Activated naive CD4-positive, alpha-beta T cell treated with anti-CD3 and anti-CD28 coated beads, Interleukin-2, amount 50 U/mL, for 16 hours (primary cell): ENCODE measurements around the gene STXBP6.

ENCODE experiments used
- DNase-seq: peaks from one replicate; pipeline ENCODE4 v3.0.0-alpha.2; 2020

Gene STXBP6

GRCh38 chr14:25050269-25051150 lies 563 bp upstream of the STXBP6 start:
- DNase-seq = no peak

- DNase-seq = no peak
Observed at GRCh38 chr14:25049093-25049567, 817 bp downstream of the STXBP6 start.

- DNase-seq = no peak
Observed at GRCh38 chr14:25048170-25049016, 1.6 kb downstream of the STXBP6 start.

- no peak for DNase-seq
Observed at GRCh38 chr14:25046301-25046943, 3.5 kb downstream of the STXBP6 start.

- DNase-seq = no peak
Observed at GRCh38 chr14:25044106-25044698, 5.7 kb downstream of the STXBP6 start.

- DNase-seq = no peak
Observed at GRCh38 chr14:25042362-25043299, 7.3 kb downstream of the STXBP6 start.

GRCh38 chr14:25041898-25042297 lies 8.0 kb downstream of the STXBP6 start:
- DNase-seq = no peak

GRCh38 chr14:25041484-25041883 lies 8.5 kb downstream of the STXBP6 start:
- no peak for DNase-seq

GRCh38 chr14:25039933-25040332 lies 10.0 kb downstream of the STXBP6 start:
- DNase-seq = no peak

- no peak for DNase-seq
Observed at GRCh38 chr14:25038044-25038668, 11.8 kb downstream of the STXBP6 start.

GRCh38 chr14:25037032-25037431 lies 12.9 kb downstream of the STXBP6 start:
- DNase-seq = no peak

- no peak for DNase-seq
Observed at GRCh38 chr14:25034803-25035681, 14.9 kb downstream of the STXBP6 start.

GRCh38 chr14:25033358-25033757 lies 16.6 kb downstream of the STXBP6 start:
- DNase-seq = no peak

GRCh38 chr14:25032092-25032784 lies 17.7 kb downstream of the STXBP6 start:
- DNase-seq = no peak

GRCh38 chr14:25026476-25027137 lies 23.3 kb downstream of the STXBP6 start:
- DNase-seq = no peak

- no peak for DNase-seq
Observed at GRCh38 chr14:25019892-25020291, 30.1 kb downstream of the STXBP6 start.

GRCh38 chr14:25017562-25017961 lies 32.4 kb downstream of the STXBP6 start:
- DNase-seq = no peak

- no peak for DNase-seq
Observed at GRCh38 chr14:25015761-25016160, 34.2 kb downstream of the STXBP6 start.

- no peak for DNase-seq
Observed at GRCh38 chr14:25014440-25014839, 35.5 kb downstream of the STXBP6 start.
